ENCODE results near the gene A2M.
"Not testable (repeated sequence)": the region's sequence is repeated elsewhere in the genome, so short reads cannot be mapped to it uniquely, and the experiment has no call there.

Gene A2M

DNA sequence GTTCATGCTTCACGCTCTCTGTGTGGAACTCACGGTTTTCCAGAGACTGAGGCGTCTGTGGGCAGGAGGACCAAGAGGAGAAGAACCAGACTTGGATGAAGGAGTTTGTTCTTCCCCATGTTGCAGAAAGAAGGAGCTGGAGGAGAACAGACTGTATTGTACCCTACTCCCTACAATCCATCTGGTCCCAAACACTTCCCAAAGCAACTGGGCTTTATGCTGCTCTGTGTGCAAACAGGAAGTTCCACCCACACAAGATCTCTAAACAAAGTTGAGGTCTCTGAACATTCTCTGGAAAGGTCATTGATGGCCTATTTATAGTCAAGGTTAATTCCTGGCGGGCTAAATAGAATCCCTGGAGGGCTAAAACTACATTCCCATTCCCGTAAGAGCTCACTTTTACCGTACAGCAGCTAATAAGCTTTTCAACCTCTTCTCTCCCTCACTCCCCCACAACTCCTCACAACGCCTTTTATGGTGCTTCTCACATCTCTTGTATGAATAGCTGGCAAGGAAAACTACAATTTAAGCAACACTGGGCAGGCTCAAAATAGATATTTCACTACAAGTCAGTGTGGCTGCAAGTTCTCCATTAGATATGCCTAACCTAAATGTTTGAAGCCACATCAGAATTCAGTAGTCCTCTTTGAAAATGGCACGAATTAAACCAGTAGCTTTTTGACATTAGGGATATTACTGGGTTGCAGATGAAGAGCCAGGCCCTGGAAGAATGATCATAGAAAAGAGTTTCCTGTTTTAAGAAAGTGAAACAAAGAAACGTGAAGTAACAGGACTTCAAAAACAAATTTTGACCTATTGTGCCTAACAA is at the start of gene A2M:
Gene A2M (minus strand): TSS at position 189 of the 829 bp plus-strand sequence. CDS start 70 bp downstream, at position 119.
- DNase-seq: peak; percentile 1

DNA sequence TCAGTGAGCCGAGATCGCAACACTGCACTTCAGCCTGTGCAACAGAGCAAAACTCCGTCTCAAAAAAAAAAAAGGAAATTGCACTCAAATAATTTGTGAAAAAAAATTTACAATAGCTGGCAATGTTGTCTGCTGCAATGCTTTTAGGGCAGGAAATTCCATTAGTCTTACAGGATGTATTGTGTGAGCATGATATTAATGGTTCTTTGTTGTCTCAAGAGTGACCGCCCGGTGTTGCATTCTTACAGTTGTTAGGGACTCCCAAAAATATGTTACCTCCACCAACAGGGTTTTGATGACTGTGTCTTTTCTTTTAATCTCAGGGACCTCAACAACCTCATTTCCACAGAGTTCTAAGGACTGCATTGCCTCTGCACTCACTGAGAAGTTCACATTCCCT is 47.7 kb upstream of the A2M start:
- no peak for DNase-seq

DNA sequence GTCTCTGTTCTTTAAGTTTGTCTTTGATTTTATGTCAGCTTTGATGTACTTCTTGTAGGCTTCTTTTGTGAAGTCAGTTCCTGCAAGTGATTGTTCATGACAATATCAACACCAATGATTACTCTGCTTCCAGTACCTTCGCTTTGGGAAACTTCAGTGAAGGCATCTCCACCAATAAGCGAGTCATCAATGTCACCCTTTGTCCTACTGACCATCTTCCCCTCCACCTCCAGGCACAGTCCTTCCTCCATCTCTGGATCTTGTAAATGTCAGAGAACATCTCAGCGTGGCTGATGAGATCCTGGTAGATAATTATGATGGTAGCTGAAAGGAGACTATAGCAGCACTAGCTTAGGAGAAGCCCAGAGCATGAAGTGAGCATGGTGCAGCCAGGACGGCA is 40.4 kb upstream of the A2M start:
- no peak for DNase-seq

DNA sequence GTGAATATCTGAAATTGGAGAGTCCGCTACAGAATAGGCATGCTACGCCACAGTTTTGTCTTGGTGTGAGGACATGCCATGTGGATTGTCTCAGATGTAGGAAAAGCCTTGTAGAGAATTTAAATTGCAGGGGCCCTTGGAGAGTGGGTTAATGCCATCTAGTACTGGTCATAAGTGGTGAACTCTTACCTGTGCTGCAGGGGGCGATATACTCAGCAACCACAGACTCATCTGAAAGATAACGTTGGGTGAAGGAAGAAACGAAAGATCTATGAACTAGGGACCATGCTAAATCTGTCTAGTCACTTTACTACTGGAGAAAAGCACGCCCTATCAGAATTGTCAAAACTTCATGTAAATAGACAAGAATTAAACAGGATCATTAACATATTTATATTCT is 33.7 kb upstream of the A2M start:
- no peak for DNase-seq

DNA sequence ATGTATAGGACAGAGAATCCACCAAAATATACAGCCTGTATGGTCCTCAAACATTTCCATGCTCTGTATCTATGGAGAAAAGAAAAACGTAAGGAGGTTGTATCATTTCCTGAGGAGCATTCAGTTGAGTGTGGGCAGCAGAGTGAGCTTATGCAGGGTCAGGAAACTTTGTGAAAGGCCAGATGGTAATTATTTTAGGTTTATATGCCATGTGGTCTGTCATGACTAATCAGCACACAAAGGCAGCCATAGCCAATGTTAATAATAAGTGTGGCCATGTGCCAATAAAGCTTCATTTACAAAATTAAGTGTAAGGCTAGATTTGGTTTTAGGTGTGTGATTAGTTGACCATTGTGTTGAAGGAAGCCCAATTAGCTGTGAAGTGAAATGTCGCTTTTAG is 33.2 kb upstream of the A2M start:
- DNase-seq: no peak

DNA sequence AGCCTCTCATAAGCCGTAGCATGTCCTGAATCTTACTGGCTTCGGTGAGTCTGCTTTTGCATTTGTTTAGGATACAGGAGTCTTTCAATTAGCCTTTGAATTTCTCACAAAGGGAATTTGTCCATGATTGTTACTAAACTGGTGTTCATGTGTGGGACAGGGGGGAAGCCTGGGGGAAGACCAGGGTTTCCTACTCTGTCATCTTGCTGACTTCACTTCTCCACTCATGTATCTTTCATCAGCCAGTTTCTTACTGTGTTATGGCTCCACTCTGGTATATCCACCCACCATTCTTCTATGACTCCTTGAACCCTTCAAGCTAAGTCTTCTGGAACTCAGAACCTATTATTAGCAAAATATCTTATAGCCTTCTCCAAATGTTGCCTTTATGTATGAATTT is 31.7 kb upstream of the A2M start:
- DNase-seq: no peak

DNA sequence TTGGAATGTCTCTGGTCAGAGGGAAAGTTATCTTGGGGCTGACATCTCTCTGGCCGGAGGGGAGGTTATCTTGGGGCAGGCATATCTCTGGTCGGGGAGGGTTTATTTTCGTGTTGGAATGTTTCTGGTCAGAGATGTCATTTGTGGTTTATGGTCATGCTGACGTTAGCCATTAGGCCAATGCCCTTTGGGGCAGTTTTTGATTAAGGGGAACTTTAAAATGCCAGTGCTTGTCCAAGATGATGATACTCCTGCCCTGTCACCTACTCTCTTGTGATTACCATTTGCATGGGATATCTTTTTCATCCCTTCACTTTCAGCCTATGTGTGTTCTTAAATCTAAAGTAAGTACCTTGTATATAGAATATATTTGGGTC is 29.0 kb upstream of the A2M start:
- no peak for DNase-seq

DNA sequence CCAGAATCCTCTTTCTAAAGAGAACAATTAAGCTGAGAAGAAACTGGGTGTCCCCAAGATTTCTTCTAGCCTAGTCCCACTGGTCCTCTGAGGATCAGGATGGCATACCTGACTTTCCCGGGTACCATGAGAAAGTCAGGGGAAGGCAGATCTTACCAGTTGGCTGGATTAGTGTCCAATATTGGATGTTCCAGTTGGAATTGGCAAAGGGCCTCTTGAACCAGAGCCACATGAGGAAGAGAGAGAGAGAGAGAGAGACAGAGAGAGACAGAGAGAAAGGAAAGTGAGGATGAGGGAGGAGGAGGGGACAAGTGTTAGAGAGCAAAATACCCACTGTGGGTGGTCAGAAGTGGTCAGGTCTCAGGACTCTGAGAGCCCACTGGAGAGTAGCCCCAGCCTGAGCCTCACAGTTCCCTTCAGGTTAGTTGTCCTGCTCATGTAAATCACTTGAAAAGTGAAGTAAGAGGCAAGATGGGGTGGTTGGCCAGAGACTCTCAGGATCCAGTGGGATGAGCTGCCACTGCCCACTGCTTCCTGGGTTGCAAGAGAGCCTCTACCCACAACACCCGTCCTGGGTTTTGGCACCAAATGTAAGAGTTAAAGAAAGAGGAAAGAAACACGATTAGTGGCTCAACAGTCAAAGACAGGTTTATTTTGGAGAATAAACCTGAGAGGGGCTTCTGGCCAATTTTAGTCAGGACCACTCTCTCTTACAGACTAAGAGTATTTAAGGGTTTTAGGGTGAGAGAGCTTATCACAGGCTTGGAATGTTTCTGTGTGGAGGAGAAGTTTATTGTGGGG is 28.4 kb upstream of the A2M start:
- DNase-seq: no peak

DNA sequence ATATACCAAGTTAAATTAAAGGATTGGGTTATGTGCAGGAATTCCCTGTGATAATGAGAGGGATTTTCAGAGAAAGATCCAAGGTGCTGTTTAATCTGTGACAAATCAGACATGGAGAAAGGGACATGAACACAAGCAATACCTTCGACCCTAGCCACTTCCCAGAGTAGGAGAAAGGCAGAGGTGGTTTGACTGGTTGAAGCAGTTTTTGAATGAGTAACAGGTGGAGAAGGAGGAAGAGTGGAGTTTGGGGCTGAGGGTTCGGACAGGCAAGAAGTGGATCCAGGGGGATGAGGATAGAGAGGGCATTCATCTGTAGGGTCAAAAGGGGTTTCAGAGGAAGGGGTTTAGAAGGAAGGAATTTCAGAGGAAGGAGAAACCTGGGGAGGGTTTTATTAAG is 27.4 kb upstream of the A2M start:
- no peak for DNase-seq

DNA sequence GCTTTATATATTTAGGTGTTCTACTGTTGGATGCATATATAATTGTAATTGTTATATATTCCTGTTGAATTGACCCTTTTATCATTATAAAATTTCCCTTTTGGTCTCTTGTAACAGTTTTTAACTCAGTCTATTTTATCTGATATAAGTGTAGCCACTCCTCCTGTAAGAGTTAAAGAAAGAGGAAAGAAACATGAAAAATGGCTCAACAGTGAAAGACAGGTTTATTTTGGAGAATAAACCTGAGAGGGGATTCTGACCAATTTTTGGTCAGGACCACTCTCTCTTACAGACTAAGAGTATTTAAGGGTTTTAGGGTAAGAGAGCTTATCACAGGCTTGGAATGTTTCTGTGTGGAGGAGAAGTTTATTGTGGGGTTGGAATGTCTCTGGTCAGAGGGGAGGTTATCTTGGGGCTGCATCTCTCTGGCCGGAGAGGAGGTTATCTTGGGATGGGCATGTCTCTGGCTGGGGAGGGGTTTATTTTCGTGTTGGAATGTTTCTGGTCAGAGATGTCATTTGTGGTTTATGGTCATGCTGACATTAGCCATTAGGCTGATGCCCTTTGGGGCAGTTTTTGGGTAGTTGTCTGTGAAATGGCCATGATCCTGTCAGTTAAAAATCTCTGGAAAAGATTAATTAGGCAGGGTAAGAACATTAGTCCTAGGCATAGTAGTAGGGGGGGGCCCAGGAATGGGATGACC is 24.0 kb upstream of the A2M start:
- DNase-seq: not testable (repeated sequence)

DNA sequence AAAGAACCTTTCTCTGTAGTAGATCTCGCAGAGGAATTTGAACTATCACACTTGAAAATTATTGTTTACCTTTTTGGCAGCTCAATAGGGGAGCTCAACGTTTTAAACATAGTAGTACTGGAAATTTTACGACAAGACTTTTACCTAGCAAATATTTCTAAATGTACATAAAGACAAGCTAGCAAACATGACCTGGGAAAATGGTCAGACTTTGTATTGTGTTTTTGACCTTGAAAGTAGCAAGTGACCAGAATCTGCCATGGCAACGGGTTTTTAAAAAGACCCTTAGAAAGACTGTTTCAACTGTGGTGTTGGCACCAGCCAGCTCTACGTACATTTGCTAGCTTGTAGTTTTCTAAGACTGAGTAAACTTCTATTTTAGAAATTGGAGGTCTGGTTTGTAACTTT is 20.2 kb upstream of the A2M start:
- no peak for DNase-seq

DNA sequence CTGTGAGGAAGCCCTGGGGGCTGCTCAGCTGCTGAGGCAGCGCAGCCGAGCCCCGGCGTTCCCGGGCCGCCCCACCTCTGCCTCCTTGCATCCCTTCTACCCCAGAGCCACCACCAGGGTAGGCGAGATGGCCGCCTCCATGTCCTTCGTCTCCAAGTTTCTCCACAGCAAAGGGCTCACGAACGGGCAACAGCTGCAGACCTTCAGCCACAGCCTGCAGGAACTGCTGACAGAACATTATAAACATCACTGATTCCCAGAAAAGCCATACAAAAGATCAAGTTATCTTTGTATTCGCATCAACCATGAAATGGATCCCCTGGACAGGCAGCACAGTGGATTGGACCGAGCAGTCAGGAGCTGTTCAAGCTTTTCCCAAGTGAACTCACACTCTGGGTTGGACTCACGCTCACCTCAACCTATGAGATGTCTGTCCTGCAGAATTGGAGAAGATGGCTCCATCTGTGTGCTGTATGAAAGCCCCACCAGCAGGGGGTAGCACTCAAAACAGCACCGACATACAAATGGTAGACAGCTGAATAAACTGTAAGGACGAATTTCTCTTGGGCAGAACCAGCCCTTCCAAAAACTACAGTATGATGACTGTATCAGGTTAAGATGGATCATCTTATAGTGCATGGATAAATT is 19.4 kb upstream of the A2M start:
- no peak for DNase-seq

DNA sequence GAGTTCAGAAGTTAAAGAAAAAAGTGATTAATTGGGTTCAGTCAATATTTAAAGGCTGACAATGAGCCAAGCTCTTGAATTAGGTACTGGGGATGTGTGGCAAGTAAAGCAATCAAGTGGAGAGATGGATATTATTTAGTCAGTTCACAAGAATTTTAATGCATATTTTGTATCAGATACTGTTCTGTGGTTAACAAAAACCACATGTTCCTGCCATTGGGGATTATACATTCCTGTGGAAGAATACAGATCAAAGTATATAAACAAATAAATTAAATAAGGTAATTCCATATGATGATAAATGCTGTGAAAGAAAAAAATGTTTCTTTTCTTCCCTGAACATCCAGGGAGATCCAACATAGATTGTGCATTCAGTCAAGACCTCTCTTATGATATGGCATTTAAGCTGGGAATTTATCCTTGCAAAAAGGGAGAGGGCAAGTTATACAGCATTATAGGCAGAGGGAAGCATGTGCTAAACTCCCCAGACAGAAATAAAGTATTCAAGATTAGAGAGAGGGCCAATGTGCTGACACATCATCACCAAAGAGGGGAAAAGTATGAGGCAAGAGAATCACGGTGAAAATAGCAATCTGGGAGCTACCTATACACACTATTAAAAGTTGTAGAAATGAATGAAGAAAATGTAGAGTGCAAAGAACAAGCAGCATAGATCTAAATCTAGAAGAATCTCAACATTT is 17.6 kb upstream of the A2M start:
- DNase-seq: peak; percentile 10

DNA sequence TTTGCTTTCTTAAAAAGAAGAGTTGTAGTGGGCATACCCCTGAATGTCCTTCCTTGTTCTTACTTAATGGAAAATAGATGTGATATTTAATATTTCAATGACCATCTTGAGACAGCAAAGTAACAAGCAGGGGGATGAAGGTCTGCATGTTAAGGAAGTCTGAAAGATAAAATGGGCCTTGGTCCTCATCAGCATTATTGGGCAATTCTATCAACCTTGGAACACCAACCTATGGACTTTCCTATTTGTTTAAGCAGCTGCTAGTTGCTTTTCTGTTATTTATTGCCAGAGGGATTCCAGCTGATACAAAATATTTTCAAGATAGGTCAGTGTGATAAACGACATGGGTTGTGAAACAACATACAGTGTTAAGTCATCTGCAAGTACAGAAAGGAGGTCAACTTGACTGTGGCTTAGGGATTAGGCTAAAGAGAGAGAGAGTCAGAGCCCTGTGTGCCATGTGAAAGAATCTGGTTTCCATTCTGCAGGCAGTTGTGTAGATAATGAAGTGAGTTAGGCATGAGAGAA is 16.4 kb upstream of the A2M start:
- no peak for DNase-seq

DNA sequence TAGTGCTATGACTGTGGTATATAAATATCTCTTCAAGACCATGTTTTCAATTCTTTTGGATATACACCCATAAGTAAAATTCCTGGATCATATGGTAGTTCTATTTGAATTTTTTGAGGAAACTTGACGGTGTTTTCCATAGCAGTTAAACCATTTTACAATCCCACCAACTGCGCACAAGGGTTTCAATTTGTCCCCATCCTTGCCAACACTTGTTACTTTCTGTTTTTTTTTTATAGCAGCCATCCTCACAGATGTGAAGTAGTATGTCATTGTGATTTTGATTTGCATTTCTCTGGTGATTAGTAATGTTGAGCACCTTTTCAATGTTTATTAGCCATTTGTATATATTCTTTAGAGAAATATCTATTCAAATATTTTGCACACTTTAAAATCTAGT is 14.5 kb upstream of the A2M start:
- DNase-seq: no peak

DNA sequence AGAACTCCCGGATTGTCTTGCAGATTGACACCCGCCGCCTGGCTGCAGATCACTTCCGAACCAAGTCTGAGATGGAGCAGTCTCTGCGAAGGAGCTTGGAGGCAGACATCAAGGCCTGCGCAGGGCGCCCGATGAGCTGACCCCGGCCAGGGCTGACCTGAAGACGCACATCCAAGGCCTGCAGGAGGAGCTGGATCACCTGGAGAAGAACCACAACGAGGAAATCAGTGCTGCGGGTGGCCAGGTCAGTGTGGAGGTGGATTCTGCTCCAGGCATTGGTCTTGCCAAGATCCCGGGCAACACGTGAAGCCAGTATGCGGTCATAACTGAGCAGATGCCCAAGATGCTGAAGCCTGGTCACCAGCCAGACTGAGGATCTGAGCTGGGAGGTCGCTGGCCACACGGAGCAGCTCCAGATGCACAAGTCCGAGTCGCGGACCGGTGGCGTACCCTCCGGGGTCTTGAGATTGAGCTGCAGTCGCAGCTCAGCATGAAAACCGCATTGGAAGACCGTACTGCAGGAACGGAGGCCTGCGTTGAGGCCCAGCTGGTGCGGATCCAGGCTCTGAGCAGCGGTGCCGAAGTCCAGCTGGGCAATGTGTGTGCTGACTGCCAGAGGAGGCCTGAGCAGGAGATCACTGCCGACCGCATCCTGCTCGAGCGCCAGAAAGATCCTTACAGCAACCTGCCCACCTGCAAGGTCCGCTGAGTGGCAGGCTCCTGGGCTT is 12.4 kb upstream of the A2M start:
- no peak for DNase-seq

DNA sequence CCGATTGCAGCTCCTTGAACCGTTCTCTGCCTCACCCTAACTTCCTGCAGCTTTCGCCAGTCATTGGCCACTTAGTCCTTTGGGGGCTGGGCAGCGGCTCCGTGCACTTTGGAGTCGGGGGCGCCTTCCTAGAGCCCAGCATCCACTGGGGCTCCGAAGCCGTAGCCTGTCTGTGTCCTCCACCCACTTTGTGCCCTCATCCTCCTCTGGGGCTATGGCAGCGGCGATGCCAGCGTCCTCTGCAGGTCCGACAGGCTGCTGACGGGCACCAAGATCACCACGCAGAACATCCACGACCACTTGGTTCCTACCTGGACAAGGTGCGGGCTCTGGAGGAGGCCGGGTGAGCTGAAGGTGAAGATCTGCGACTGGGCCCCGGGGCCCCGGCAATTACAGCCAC is 11.8 kb upstream of the A2M start:
- DNase-seq: no peak

DNA sequence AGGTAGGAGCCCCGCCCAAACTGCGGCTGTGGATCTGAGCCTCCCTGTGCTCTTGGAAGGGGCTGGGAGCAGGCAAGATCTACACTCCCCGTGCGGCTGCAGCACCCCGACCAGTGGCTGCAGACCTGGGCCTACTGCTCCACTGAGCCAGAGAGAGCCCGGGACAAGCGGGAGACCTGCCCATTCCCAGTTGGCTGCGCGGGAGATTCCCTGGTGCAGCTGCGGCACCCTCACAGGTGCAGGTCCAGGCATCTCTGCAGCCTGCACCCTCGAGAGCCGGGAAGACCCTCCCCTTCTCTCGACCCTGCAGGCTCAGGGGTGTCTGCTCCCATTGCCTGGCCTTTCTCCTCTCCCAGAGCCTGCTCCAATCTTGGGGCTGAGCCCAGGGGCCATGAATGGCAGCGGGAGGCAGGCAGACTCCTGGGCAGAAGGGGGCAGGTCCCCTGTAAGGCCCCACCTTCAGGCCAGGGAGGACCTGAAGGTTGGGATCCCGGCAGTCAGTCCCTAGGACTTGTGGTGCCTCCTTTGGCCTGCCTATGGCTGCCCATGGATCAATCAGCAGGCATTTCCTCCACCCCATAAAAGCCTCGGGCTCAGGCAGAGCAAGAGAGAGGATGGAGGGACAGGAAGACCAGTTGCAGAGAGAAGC is 8.8 kb upstream of the A2M start:
- DNase-seq: no peak

DNA sequence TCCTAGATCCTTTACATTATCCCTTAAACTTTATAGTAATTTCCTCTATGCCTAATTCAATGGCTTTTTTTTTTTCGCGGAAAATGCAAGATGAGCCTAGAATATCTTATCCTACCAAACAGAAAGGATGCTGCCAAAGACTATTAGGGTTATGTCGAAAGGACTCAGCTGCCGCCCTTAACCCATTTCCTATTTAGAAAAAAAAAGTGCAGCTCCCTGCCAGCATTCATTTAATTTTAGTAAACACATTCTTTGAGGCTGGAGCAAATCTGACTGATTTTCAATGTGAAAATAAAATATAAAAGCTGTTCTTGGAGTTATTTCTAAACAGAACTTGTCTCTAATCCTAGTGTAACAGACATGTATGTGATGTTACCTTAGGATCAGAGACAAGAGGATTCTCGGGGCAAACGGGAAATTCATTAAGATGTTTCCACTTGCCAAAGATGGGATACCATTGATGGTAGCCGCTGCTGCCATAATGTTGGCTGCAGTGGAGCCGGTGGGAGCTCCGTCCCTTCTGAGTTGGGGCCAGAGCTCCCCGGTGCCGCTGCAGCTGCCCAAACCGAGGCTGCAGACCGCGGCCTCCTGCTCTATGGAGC is 8.2 kb upstream of the A2M start:
- DNase-seq: no peak

DNA sequence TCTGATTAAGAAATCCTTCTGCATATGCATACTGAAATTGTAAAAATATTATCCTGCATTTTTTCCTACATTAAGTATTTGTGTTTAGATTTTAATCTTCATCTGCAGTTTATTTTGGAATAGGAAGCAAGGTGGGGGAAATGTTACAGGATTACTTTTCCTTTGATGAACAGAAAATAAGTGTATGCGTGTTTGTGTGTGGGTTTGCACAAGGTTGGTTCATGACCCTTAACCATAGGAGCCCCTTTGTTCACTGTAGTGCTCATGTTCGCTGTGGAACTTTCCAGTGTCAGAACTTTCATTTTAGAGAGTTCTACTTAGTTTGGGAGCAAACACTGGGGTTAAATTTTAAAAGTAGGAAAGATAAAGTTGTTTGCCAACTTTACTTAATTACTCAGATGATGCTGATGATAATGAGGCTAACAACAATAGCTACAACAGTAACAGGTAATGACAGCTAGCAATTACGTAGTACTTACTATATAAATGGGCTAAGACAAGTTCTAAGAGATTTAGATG is 6.4 kb upstream of the A2M start:
- DNase-seq: no peak

Data from fibroblast of upper back skin (primary cell).